ENCODE data around the gene FAM3A. TPM values are rescaled to one million over a fixed set of nuclear protein-coding genes. Genes with fewer than 3 reads are reported as not detected.

FAM3A gene
- total and polyA plus RNA-seq, 2 of the 4 experiments (the other 2 are of a cell fraction): 14.0 to 47.2 TPM

DNA sequence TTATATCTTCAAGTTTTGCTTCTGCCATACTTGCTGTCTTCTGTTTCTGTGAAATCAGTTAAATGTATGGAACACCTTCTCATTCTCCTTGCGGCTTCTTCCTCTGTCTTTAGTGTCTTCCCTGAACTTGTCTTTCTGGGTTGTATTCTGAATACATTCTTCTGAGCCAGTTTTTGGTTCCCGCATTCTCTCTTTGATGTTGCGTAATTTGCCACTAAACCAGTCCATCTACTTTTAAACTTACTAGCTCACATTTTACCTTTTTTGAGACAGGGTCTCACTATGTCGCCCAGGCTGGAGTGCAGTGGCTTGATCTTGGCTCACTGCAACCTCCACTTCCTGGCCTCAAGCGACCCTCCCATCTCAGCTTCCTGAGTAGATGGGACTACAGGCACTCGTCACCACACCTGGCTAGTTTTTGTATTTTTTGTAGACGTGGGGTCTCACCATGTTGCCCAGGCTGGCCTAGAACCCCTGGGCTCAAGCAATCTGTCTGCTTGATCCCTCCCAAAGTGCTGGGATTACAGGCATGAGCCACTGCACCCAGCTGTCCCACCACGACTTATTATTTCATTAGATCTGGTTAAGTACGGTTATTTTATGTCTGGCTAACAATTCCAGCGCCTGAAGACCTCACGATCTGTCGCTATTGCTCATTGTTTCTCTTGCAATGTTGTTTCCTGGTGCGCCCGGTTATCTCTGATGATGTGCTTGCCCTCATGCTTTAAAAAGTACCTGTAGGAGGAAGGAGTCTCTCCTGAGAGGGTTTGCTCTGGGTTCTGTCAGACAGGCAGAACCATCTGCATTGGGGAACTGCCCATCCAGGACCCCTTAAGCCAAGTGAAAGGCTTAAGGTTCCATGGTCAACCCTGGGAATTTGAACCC lies 9.8 kb upstream of the FAM3A start:
- CTCF ChIA-PET: no interaction called here
- no peak for ATAC-seq (ENCODE audit: low read depth)
- in situ Hi-C loops (cut with MboI; ENCODE audit: low sequenced_read_pairs): loop anchor here (25.0 kb wide), 1 partner anchor 1564 kb away; no protein-coding TSS in a partner anchor

More for the DNA sequence above, 9.8 kb upstream of the FAM3A start:
- no peaks in the 10 kb centered on the region for H4K20me1 ChIP-seq (ENCODE audit: insufficient read depth, low read length)
- no peaks in the 10 kb centered on the region for H3K27me3 ChIP-seq (ENCODE audit: control insufficient read depth, insufficient read depth, low read length)
- H2BK5ac ChIP-seq (ENCODE audit: low read depth, low read length, poor library complexity, severe bottlenecking): no peak overlapping the region
- H3K4me2 ChIP-seq (ENCODE audit: low read depth, low read length): no peak overlapping the region
- POLR2A ChIA-PET (ENCODE audit: unreplicated experiment): no interaction called here
- no peak overlapping the region for H3K56ac ChIP-seq (ENCODE audit: extremely low read depth, insufficient read depth, low read length)
- H3K9me3 ChIP-seq (ENCODE audit: control insufficient read depth, insufficient read depth, low read length): no peaks in the 10 kb centered on the region; the same call in 1 of the 2 replicates
- H3K4me3 ChIP-seq (ENCODE audit: insufficient read depth, low read depth, low read length): no peak overlapping the region
- H4K91ac ChIP-seq (ENCODE audit: insufficient read depth, low read depth, low read length): no peak overlapping the region
- WGBS, 2 experiments (ENCODE audit: extremely low coverage in 2 of 2, insufficient read length in 1 of 2): 95% methylated on average over 4 of the region's 14 CpGs; no CpG with 5 or more reads in 1 of the 2 experiments
- H3K36me3 ChIP-seq (ENCODE audit: control insufficient read depth, insufficient read depth, low read length): peaks cover 7% of the 10 kb centered on the region; the same call in 1 of the 2 replicates
- intact Hi-C loops (cut with micrococcal nuclease): no loop called here
- 0 out of 2 replicates have a peak overlapping the region, but pooled peaks have one; percentile 24 for H3K4ac ChIP-seq (ENCODE audit: low read depth, low read length)
- H3K9me1 ChIP-seq (ENCODE audit: insufficient read depth, low read length): 0 out of 2 replicates have a peak, but pooled peaks cover 2% of the 10 kb centered on the region
- no peak overlapping the region for H2AFZ ChIP-seq (replicated peaks; ENCODE audit: low read length, poor library complexity)
- no peak overlapping the region for H2BK120ac ChIP-seq (ENCODE audit: low read depth, low read length)
- 0 out of 2 replicates have a peak overlapping the region, but pooled peaks have one; percentile 13 for H3K18ac ChIP-seq (ENCODE audit: low read depth, low read length)
- peak overlapping the region; percentile 37 for H2AK9ac ChIP-seq (replicated peaks; ENCODE audit: low read depth, low read length, poor library complexity)
- DNase-seq: no peak
- dilution Hi-C loops (cut with HindIII; ENCODE audit: low sequenced_read_pairs, unreplicated experiment): no loop called here
- no peak overlapping the region; the same call in 1 of the 2 replicates for H2BK20ac ChIP-seq (ENCODE audit: low read depth, low read length)
- H2BK15ac ChIP-seq (ENCODE audit: low read depth, low read length): no peak overlapping the region; the same call in 2 of the 3 replicates
- peaks cover 10% of the 10 kb centered on the region for H3K4me1 ChIP-seq (ENCODE audit: control insufficient read depth, insufficient read depth, low read length)
- no peak overlapping the region for H3K23ac ChIP-seq (ENCODE audit: low read depth, low read length)
- peak overlapping the region; percentile 22; the same call in 1 of the 2 replicates for H3K27ac ChIP-seq (ENCODE audit: insufficient read depth, low read length)
- no peak overlapping the region for H3K14ac ChIP-seq (replicated peaks; ENCODE audit: low read depth, low read length)
- no peaks in the 10 kb centered on the region for H3K79me1 ChIP-seq (ENCODE audit: low read depth in 1 of 2, low read length in 2 of 2)
- no peak overlapping the region for H3K9ac ChIP-seq (ENCODE audit: low read depth, low read length)
- H4K5ac ChIP-seq (ENCODE audit: low read depth, low read length): peak overlapping the region; percentile 35; the same call in 1 of the 2 replicates
- BruUV-seq (replicated peaks): no TSS peak
- H2AK5ac ChIP-seq (ENCODE audit: low read depth, low read length): peak overlapping the region; percentile 4; the same call in 1 of the 2 replicates
- TF ChIP-seq, protein P1, sequence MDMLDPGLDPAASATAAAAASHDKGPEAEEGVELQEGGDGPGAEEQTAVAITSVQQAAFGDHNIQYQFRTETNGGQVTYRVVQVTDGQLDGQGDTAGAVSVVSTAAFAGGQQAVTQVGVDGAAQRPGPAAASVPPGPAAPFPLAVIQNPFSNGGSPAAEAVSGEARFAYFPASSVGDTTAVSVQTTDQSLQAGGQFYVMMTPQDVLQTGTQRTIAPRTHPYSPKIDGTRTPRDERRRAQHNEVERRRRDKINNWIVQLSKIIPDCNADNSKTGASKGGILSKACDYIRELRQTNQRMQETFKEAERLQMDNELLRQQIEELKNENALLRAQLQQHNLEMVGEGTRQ (IDR thresholded peaks at IDR 0.05; ENCODE audit: low read depth, low read length): no peak
- TF ChIP-seq CEBPB (IDR thresholded peaks at IDR 0.05; ENCODE audit: low read depth, low read length): peak; percentile 81
- H4K8ac ChIP-seq (ENCODE audit: low read depth in 2 of 2, low read length in 2 of 2): no peak overlapping the region
